Measurements from ENCODE around the gene ZNF469.
"Not testable (repeated sequence)": the region's sequence is repeated elsewhere in the genome, so short reads cannot be mapped to it uniquely, and the experiment has no call there.

ZNF469 gene

DNA sequence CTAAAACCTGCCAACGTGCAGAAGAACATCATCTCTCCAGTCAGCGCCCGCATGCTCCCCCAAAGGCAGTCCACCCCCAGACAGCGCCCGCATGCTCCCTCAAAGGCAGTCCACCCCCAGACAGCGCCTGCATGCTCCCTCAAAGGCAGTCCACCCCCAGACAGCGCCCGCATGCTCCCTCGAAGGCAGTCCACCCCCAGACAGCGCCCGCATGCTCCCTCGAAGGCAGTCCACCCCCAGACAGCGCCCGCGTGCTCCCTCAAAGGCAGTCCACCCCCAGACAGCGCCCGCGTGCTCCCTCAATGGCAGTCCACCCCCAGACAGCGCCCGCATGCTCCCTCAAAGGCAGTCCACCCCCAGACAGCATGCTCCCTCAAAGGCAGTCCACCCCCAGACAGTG, 22.4 kb upstream of the ZNF469 start:
- not testable (repeated sequence) for H3K36me3 ChIP-seq (ENCODE audit: insufficient read depth, low read length); H3K4me3 ChIP-seq (ENCODE audit: low read length); H3K27me3 ChIP-seq (ENCODE audit: insufficient read depth, low read length); H2AFZ ChIP-seq (ENCODE audit: low read depth, low read length); H3K4me1 ChIP-seq (ENCODE audit: insufficient read depth, low read length); H3K9me3 ChIP-seq (ENCODE audit: low read length)

DNA sequence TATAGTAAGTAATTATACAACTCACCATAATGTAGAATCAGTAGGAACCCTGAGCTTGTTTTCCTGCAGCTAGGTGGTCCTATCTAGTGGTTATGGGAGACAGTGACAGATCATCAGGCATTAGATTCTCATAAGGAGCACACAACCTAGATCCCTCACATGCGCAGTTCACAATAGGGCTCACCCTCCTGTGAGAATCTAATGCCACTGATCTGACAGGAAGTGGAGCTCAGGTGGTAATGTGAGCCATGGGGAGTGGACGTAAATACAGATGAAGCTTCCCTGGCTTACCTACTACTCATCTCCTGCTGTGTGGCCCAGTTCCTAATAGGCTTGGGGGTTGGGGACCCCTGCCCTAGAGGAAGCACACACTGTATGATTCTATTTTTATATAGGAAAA, 21.8 kb upstream of the ZNF469 start:
- Histone ChIP-seq H3K4me1 (ENCODE audit: insufficient read depth, low read length) (no peaks in the 10 kb centered on the region), H3K27me3 (ENCODE audit: insufficient read depth, low read length) (no peaks in the 10 kb centered on the region), H2AFZ (ENCODE audit: low read depth, low read length) (no peak overlapping the region), H3K4me3 (ENCODE audit: low read length) (no peak overlapping the region), H3K9me3 (ENCODE audit: low read length) (peaks cover 2% of the 10 kb centered on the region), H3K36me3 (ENCODE audit: insufficient read depth, low read length) (no peaks in the 10 kb centered on the region)

DNA sequence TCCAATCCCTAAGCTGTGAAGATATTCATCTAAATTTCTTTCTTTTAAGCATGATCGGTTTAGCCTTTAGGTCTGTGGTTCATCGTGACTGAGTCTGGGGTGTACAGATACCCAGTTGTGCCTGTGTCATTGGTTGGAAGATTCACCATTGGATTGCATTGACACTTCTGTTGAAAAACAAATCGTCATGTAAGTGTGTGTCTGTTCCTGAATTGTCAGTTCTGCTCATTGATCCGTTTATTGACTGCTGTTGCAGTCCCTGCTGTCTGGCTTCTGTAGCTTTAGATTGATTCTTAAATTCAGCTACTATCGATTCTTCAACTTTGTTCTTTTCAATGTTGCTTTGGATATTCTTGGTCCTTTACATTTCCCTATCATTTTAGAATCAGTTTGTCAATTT, 21.0 kb upstream of the ZNF469 start:
- H3K27me3 ChIP-seq (ENCODE audit: insufficient read depth, low read length) = no peaks in the 10 kb centered on the region
- no peaks in the 10 kb centered on the region for H3K36me3 ChIP-seq (ENCODE audit: insufficient read depth, low read length)
- H3K9me3 ChIP-seq (ENCODE audit: low read length) = peaks cover 3% of the 10 kb centered on the region
- H2AFZ ChIP-seq (ENCODE audit: low read depth, low read length) = no peak overlapping the region
- no peak overlapping the region for H3K4me3 ChIP-seq (ENCODE audit: low read length)
- no peaks in the 10 kb centered on the region for H3K4me1 ChIP-seq (ENCODE audit: insufficient read depth, low read length)

DNA sequence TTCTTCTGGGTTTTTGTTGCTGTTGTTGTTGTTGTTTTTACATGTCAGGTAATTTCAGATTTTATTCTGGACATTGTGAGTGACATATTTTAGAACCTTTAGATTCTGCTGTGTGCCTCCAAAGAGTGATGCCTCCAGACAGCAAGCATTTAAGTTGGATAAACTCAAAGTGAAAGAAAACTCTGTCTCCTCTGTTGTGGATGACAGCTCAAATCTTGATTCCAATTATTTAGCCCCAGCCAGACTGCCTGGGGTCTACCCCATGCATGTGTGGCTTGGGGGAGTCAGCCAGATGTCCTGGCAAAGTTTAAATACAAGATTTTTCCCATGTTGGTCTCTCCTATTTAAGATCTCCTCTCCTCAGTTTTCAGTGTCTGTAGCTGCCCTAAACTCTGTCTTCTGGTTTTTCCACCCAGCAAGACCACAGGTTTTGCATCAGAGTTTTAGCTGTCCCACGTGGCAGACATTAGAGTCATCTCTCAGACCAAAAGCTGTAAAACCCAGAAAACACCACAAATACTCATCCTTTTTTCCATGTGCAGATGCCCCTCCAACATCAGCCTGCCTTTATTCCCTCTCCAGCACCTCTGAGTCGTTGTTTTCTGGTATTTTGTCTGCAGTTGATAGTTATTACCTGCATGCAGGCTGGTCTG, 19.4 kb upstream of the ZNF469 start:
- no peaks in the 10 kb centered on the region for H3K27me3 ChIP-seq (ENCODE audit: insufficient read depth, low read length)
- no peak overlapping the region for H3K4me3 ChIP-seq (ENCODE audit: low read length)
- peaks cover 3% of the 10 kb centered on the region for H3K9me3 ChIP-seq (ENCODE audit: low read length)
- no peaks in the 10 kb centered on the region for H3K36me3 ChIP-seq (ENCODE audit: insufficient read depth, low read length)
- no peaks in the 10 kb centered on the region for H3K4me1 ChIP-seq (ENCODE audit: insufficient read depth, low read length)
- no peak overlapping the region for H2AFZ ChIP-seq (ENCODE audit: low read depth, low read length)

DNA sequence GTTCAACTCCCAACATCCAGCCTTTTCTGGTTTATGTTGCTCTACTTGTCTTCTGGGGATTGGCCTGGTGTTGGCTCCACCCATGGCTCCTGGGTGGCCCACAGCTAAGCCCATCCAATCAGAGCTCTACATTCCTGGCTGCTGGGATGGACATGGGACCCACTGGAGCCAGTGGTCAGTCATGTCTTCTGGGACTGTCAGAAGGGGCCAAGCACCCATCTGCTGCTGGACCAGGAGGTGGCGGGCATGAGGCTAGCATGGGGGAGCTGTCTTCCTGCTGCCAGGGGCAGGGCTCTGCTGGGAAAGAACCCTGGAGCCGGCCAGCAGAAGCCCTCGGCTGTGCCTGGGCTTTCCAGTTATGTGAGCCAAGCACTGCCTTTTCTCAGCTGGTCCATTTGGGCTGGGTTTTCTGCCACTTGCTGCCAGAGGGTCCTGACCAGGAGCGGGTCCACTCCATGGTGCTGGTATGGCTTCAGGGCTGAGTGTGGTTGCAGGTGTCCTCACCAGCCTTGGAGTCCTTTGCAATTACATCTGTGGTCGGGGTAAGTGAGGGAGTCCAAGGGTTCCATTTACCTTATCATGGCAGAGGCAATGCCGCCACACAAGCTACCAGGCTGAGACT, 17.4 kb upstream of the ZNF469 start:
- no peaks in the 10 kb centered on the region for H3K27me3 ChIP-seq (ENCODE audit: insufficient read depth, low read length)
- no peaks in the 10 kb centered on the region for H3K4me1 ChIP-seq (ENCODE audit: insufficient read depth, low read length)
- no peaks in the 10 kb centered on the region for H3K36me3 ChIP-seq (ENCODE audit: insufficient read depth, low read length)
- peaks cover 2% of the 10 kb centered on the region for H3K9me3 ChIP-seq (ENCODE audit: low read length)
- no peak overlapping the region for H2AFZ ChIP-seq (ENCODE audit: low read depth, low read length)
- H3K4me3 ChIP-seq (ENCODE audit: low read length) = no peak overlapping the region

DNA sequence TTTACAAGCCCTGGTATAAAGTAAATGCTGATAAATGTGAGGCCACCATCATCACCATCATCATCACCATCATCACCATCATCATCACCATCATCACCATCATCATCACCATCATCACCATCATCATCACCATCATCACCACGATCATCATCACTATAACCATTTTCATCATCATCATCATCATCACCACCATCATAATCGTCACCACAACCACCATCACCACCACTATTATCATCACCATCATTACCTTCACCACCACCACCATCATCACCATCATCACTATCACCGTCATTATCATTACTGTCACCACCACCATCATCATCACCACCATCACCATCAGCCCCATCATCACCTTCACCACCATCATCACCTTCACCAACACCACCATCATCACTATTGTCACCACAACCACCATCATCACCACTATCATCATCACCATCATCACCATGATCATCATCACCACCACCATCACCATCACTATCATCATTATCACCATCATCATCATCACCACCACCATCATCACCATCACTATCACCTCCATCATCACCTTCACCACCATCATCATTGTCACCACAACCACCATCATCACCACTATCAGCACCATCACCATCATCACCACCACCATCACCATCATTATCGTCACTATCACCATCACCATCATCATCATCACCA, 16.6 kb upstream of the ZNF469 start:
- H3K9me3 ChIP-seq (ENCODE audit: low read length) = peaks cover 2% of the 10 kb centered on the region

DNA sequence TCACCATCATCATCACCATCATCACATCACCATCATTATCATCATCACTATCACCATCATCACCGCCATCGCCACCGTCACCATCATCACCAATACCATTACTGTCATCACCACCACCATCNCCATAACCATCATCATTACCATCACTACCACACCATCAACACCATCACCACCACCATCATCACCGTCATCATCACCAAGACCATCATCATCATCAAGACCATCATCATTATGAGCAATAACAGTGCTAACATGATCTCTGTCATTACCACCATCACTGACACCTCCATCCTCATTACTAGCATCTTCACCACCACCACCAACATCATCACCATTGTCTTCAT, 16.1 kb upstream of the ZNF469 start:
- H3K9me3 ChIP-seq (ENCODE audit: low read length) = peaks cover 2% of the 10 kb centered on the region
- H3K4me3 ChIP-seq (ENCODE audit: low read length) = no peak overlapping the region
- H3K36me3 ChIP-seq (ENCODE audit: insufficient read depth, low read length) = no peaks in the 10 kb centered on the region
- H2AFZ ChIP-seq (ENCODE audit: low read depth, low read length) = no peak overlapping the region
- H3K27me3 ChIP-seq (ENCODE audit: insufficient read depth, low read length) = no peaks in the 10 kb centered on the region
- H3K4me1 ChIP-seq (ENCODE audit: insufficient read depth, low read length) = no peaks in the 10 kb centered on the region

More for the DNA sequence above, 16.6 kb upstream of the ZNF469 start:
- H3K27me3 ChIP-seq (ENCODE audit: insufficient read depth, low read length) = no peaks in the 10 kb centered on the region
- no peak overlapping the region for H2AFZ ChIP-seq (ENCODE audit: low read depth, low read length)
- H3K4me3 ChIP-seq (ENCODE audit: low read length) = no peak overlapping the region
- H3K36me3 ChIP-seq (ENCODE audit: insufficient read depth, low read length) = no peaks in the 10 kb centered on the region
- no peaks in the 10 kb centered on the region for H3K4me1 ChIP-seq (ENCODE audit: insufficient read depth, low read length)

DNA sequence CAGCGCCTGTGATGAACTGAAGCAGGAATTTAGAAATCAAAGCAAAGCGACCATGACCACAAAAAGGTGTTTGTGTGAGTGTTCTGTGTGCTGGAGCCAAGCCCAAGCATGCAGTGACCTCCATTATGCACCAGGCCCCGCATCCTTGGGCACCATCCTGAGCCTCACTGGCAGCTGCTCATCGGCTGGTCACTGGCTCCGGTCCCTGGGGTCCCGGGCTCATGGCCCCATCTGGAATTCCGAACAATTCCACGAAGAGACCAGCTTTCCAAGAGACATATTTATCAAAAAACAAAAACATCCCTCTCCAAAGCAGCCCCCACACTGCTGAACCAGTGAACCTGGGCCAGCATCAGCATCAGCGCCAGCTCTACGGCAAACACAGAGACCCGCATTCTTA, 15.2 kb upstream of the ZNF469 start:
- Histone ChIP-seq H2AFZ (ENCODE audit: low read depth, low read length) (no peak overlapping the region), H3K9me3 (ENCODE audit: low read length) (peaks cover 5% of the 10 kb centered on the region), H3K4me3 (ENCODE audit: low read length) (no peak overlapping the region), H3K36me3 (ENCODE audit: insufficient read depth, low read length) (no peaks in the 10 kb centered on the region), H3K27me3 (ENCODE audit: insufficient read depth, low read length) (no peaks in the 10 kb centered on the region), H3K4me1 (ENCODE audit: insufficient read depth, low read length) (no peaks in the 10 kb centered on the region)

DNA sequence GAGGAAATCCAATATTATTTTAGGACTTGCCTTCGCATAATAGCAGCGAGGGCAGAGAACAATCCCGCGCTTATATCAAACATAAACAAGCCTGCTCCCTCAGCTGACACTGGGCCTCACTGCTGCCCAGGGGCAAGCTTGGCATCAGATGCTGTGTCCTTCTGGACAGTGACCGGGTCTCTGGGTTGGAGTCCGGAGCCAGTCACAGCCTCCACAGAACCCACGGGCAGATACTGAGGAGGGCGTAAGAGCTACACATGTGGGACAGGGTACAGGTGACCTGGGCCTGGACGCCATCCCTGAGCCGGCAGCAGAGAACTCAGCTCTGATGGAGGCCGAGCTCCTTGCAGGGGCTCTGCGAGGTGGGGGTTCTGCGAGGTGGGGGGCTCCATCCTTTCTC, 14.7 kb upstream of the ZNF469 start:
- Histone ChIP-seq H3K9me3 (ENCODE audit: low read length) (peaks cover 5% of the 10 kb centered on the region), H3K4me1 (ENCODE audit: insufficient read depth, low read length) (no peaks in the 10 kb centered on the region), H3K4me3 (ENCODE audit: low read length) (no peak overlapping the region), H3K36me3 (ENCODE audit: insufficient read depth, low read length) (no peaks in the 10 kb centered on the region), H3K27me3 (ENCODE audit: insufficient read depth, low read length) (no peaks in the 10 kb centered on the region), H2AFZ (ENCODE audit: low read depth, low read length) (no peak overlapping the region)

DNA sequence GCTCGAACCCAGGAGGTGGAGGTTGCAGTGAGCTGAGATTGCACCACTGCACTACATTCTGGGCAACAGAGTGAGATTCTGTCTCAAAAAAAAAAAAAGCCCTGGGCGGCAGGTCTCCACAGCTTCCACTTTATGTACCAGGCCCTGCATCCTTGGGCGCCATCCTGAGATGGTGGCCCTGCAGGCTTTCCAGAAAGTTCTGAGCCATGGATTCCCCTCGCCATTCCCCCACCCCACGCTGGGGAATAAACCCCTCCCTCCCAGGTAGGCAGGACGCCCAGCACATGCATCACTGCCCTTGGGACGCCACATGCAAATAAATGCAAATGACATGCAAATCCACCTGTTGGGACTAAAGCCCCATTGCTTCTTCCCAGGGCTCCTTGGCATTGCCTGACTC, 13.8 kb upstream of the ZNF469 start:
- Histone ChIP-seq H3K9me3 (ENCODE audit: low read length) (peaks cover 5% of the 10 kb centered on the region), H3K27me3 (ENCODE audit: insufficient read depth, low read length) (no peaks in the 10 kb centered on the region), H2AFZ (ENCODE audit: low read depth, low read length) (no peak overlapping the region), H3K36me3 (ENCODE audit: insufficient read depth, low read length) (no peaks in the 10 kb centered on the region), H3K4me3 (ENCODE audit: low read length) (no peak overlapping the region), H3K4me1 (ENCODE audit: insufficient read depth, low read length) (no peaks in the 10 kb centered on the region)

DNA sequence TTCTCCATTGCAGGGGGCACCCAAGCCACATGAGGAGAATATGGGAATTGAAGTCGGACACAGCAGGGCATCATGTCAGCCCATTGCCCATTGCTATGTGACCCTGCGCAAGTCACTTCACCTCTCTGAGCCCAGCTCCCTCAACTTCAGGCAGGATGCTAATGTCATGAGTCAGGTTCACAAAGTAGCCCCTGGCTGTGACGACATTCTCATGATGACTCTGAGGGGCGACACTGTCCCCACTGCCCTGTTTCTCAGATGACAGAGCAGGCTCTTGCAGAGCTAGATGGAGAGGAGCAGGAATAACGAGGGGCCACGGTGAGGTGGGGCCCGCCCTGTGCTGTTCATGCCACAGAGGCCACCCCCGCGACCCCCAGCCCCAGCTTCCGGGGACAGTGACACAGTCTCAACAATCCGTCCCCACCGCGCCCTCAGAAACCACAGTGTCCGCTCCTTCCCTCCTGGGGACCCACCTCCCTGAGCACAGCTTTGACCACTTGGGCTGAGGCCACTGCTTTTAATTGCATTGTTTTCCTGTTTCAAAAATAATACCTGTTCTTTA, 13.2 kb upstream of the ZNF469 start:
- Histone ChIP-seq H3K36me3 (ENCODE audit: insufficient read depth, low read length) (no peaks in the 10 kb centered on the region), H3K4me3 (ENCODE audit: low read length) (no peak overlapping the region), H2AFZ (ENCODE audit: low read depth, low read length) (no peak overlapping the region), H3K27me3 (ENCODE audit: insufficient read depth, low read length) (no peaks in the 10 kb centered on the region), H3K4me1 (ENCODE audit: insufficient read depth, low read length) (no peaks in the 10 kb centered on the region), H3K9me3 (ENCODE audit: low read length) (peaks cover 5% of the 10 kb centered on the region)

DNA sequence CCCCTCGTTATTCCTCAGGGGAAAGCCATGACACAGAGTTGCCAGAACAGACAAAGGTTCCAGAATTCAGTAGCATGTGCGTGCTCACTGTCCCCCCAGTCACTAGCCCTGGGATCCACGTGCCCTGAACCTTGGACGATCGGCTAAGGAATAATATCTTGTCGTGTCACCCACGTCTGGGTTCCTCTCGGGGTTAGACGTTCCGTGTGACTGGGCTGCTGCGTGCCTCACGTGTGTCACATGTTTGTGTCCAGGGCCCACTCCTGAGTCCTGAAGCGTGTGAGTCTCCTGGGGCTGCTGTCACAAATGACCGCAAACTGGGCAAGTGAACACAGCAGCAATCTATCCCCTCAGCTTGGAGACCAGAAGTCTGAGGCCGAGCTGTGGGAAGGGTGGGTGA, 12.4 kb upstream of the ZNF469 start:
- Histone ChIP-seq H3K9me3 (ENCODE audit: low read length) (peaks cover 5% of the 10 kb centered on the region), H2AFZ (ENCODE audit: low read depth, low read length) (no peak overlapping the region), H3K4me1 (ENCODE audit: insufficient read depth, low read length) (no peaks in the 10 kb centered on the region), H3K4me3 (ENCODE audit: low read length) (no peak overlapping the region), H3K36me3 (ENCODE audit: insufficient read depth, low read length) (no peaks in the 10 kb centered on the region), H3K27me3 (ENCODE audit: insufficient read depth, low read length) (no peaks in the 10 kb centered on the region)

DNA sequence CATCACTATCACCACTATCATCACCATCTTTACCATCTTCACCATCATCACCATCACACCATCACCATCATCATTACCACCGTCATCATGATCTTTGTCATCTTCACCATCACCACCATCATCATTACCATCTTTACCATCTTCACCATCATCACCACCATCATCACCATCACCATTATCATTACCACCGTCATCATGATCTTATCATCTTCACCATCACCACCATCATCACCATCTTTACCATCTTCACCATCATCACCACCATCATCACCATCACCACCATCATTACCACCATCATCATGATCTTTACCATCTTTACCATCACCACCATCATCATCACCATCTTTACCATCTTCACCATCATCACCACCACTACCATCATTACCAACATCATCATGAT, 10.2 kb upstream of the ZNF469 start:
- peaks cover 13% of the 10 kb centered on the region for H3K4me1 ChIP-seq (ENCODE audit: insufficient read depth, low read length)
- no peak overlapping the region for H2AFZ ChIP-seq (ENCODE audit: low read depth, low read length)
- no peaks in the 10 kb centered on the region for H3K27me3 ChIP-seq (ENCODE audit: insufficient read depth, low read length)
- peaks cover 4% of the 10 kb centered on the region for H3K9me3 ChIP-seq (ENCODE audit: low read length)
- no peaks in the 10 kb centered on the region for H3K36me3 ChIP-seq (ENCODE audit: insufficient read depth, low read length)
- H3K4me3 ChIP-seq (ENCODE audit: low read length) = no peak overlapping the region
